ENCODE data around the gene SLC2A4. TPM values are rescaled to one million over a fixed set of nuclear protein-coding genes. Genes with fewer than 3 reads are reported as not detected.
A peak's percentile ranks its signal among the peaks of the same experiment; 100 is the strongest.

SLC2A4 gene
- total and polyA plus RNA-seq, 5 donors: 57.6 to 146 (median 102) TPM

GRCh38 chr17:7293159-7293558 lies 11.6 kb downstream of the SLC2A4 start:
- DNase-seq (peak in 2 of 3 donors; percentile 41 to 57), ATAC-seq (no peak)
- no peak overlapping the region for H3K4me3 ChIP-seq (ENCODE audit: low read length)
- H3K27ac ChIP-seq (ENCODE audit: low read length): no peak overlapping the region
- intact Hi-C loops (cut with DNase I): loop anchor here in 1 of 4 donors (10.0 kb wide), 1 partner anchor 52 kb away; no protein-coding TSS in a partner anchor
- H3K4me1 ChIP-seq (ENCODE audit: control insufficient read depth, insufficient read depth, low read length): peaks cover 12% of the 10 kb centered on the region
- no peaks in the 10 kb centered on the region for H3K27me3 ChIP-seq (ENCODE audit: control insufficient read depth, insufficient read depth)
- no peaks in the 10 kb centered on the region for H3K9me3 ChIP-seq (ENCODE audit: control insufficient read depth, low read length)
- WGBS: 72% methylated on average over 11 of the region's 11 CpGs

GRCh38 chr17:7293816-7294613 lies 12.5 kb downstream of the SLC2A4 start:
- Histone ChIP-seq H3K4me1 (ENCODE audit: control insufficient read depth, insufficient read depth, low read length) (peaks cover 12% of the 10 kb centered on the region), H3K9me3 (ENCODE audit: control insufficient read depth, low read length) (no peaks in the 10 kb centered on the region), H3K4me3 (ENCODE audit: low read length) (peak overlapping the region; percentile 34), H3K27ac (ENCODE audit: low read length) (no peak overlapping the region), H3K27me3 (ENCODE audit: control insufficient read depth, insufficient read depth) (no peaks in the 10 kb centered on the region)
- DNase-seq: peak in 2 of 3 donors; percentile 54 to 78
- intact Hi-C loops (cut with DNase I): loop anchor here in 1 of 4 donors (10.0 kb wide), 1 partner anchor 51 kb away; no protein-coding TSS in a partner anchor
- no peak for ATAC-seq
- 6% methylated on average over 74 of the region's 75 CpGs for WGBS

- peak; percentile 39 to 49 for ATAC-seq
- H3K4me1 ChIP-seq (ENCODE audit: control insufficient read depth, insufficient read depth, low read length): peaks cover 12% of the 10 kb centered on the region
- no peak within 1 kb of the TSS for H3K27ac ChIP-seq (ENCODE audit: low read length)
Observed at GRCh38 chr17:7294614-7295153, 13.2 kb downstream of the SLC2A4 start, which contains the start of gene YBX2. Gene YBX2 (minus strand): TSS chr17:7294639. CDS start chr17:7294500, 139 bp downstream.

GRCh38 chr17:7295230-7296180 lies 14.0 kb downstream of the SLC2A4 start:
- H3K9me3 ChIP-seq (ENCODE audit: control insufficient read depth, low read length): no peaks in the 10 kb centered on the region
- peak in 1 of 3 donors; percentile 29 for DNase-seq
- H3K27me3 ChIP-seq (ENCODE audit: control insufficient read depth, insufficient read depth): no peaks in the 10 kb centered on the region
- 59% methylated on average over 42 of the region's 42 CpGs for WGBS
- intact Hi-C loops (cut with DNase I): loop anchor here (1.0 to 10.0 kb wide), 3 partner anchors 15 to 49 kb away; partner anchors contain the start of gene SLC2A4 (in 2 of the 4)
- no peak for ATAC-seq
- H3K4me1 ChIP-seq (ENCODE audit: control insufficient read depth, insufficient read depth, low read length): peaks cover 12% of the 10 kb centered on the region
- no peak overlapping the region for H3K4me3 ChIP-seq (ENCODE audit: low read length)
- peak overlapping the region; percentile 71 for H3K27ac ChIP-seq (ENCODE audit: low read length)

More at GRCh38 chr17:7294614-7295153, 13.2 kb downstream of the SLC2A4 start, which contains the start of gene YBX2:
- WGBS: 3% methylated on average over 57 of the region's 57 CpGs
- H3K9me3 ChIP-seq (ENCODE audit: control insufficient read depth, low read length): no peaks in the 10 kb centered on the region
- peak; percentile 65 to 90 (median 83) for DNase-seq
- H3K27me3 ChIP-seq (ENCODE audit: control insufficient read depth, insufficient read depth): no peaks in the 10 kb centered on the region
- peak within 1 kb of the TSS; percentile 34 for H3K4me3 ChIP-seq (ENCODE audit: low read length)
- intact Hi-C loops (cut with DNase I): loop anchor here in 1 of 4 donors (10.0 kb wide), 1 partner anchor 50 kb away; no protein-coding TSS in a partner anchor

GRCh38 chr17:7296189-7296861 lies 14.8 kb downstream of the SLC2A4 start:
- Histone ChIP-seq H3K4me3 (ENCODE audit: low read length) (no peak overlapping the region), H3K4me1 (ENCODE audit: control insufficient read depth, insufficient read depth, low read length) (peaks cover 12% of the 10 kb centered on the region), H3K27ac (ENCODE audit: low read length) (peak overlapping the region; percentile 71), H3K9me3 (ENCODE audit: control insufficient read depth, low read length) (no peaks in the 10 kb centered on the region), H3K27me3 (ENCODE audit: control insufficient read depth, insufficient read depth) (no peaks in the 10 kb centered on the region)
- WGBS: 3% methylated on average over 51 of the region's 51 CpGs
- ATAC-seq: peak; percentile 83 to 84
- DNase-seq: peak; percentile 86 to 95 (median 94)
- intact Hi-C loops (cut with DNase I): loop anchor here (1.0 to 10.0 kb wide), 3 partner anchors 16 to 48 kb away; partner anchors contain the start of gene SLC2A4 (in 2 of the 4)

GRCh38 chr17:7304179-7304578 lies 22.7 kb downstream of the SLC2A4 start:
- ATAC-seq: no peak

GRCh38 chr17:7306911-7307685 lies 25.6 kb downstream of the SLC2A4 start, which contains the start of gene EIF5A:
Gene EIF5A (plus strand): TSS chr17:7307628. CDS start chr17:7309636, 2,008 bp downstream.
- WGBS: under 1% methylated on average over 64 of the region's 64 CpGs
- DNase-seq (peak; percentile 100), ATAC-seq (peak; percentile 94 to 96)
- Histone ChIP-seq H3K4me3 (ENCODE audit: low read length) (peak within 1 kb of the TSS; percentile 83), H3K4me1 (ENCODE audit: control insufficient read depth, insufficient read depth, low read length) (peaks cover 3% of the 10 kb centered on the region), H3K9me3 (ENCODE audit: control insufficient read depth, low read length) (no peaks in the 10 kb centered on the region), H3K27ac (ENCODE audit: low read length) (peak within 1 kb of the TSS; percentile 89), H3K27me3 (ENCODE audit: control insufficient read depth, insufficient read depth) (no peaks in the 10 kb centered on the region)
- intact Hi-C loops (cut with DNase I): no loop called here

More at GRCh38 chr17:7304179-7304578, 22.7 kb downstream of the SLC2A4 start:
- Histone ChIP-seq H3K27ac (ENCODE audit: low read length) (no peak overlapping the region), H3K4me3 (ENCODE audit: low read length) (no peak overlapping the region), H3K27me3 (ENCODE audit: control insufficient read depth, insufficient read depth) (no peaks in the 10 kb centered on the region), H3K4me1 (ENCODE audit: control insufficient read depth, insufficient read depth, low read length) (peaks cover 3% of the 10 kb centered on the region), H3K9me3 (ENCODE audit: control insufficient read depth, low read length) (no peaks in the 10 kb centered on the region)
- WGBS: 96% methylated on average over 7 of the region's 7 CpGs
- intact Hi-C loops (cut with DNase I): no loop called here
- peak in 1 of 3 donors; percentile 17 for DNase-seq

- Histone ChIP-seq H3K27ac (ENCODE audit: low read length) (peak overlapping the region; percentile 89), H3K4me3 (ENCODE audit: low read length) (peak overlapping the region; percentile 83), H3K27me3 (ENCODE audit: control insufficient read depth, insufficient read depth) (no peaks in the 10 kb centered on the region), H3K9me3 (ENCODE audit: control insufficient read depth, low read length) (no peaks in the 10 kb centered on the region), H3K4me1 (ENCODE audit: control insufficient read depth, insufficient read depth, low read length) (peaks cover 3% of the 10 kb centered on the region)
- peak; percentile 70 to 88 (median 85) for DNase-seq
- WGBS: under 1% methylated on average over 104 of the region's 104 CpGs
- intact Hi-C loops (cut with DNase I): no loop called here
- peak; percentile 21 to 22 for ATAC-seq
Observed at GRCh38 chr17:7307686-7308624, 26.4 kb downstream of the SLC2A4 start.

Data from right cardiac atrium (tissue), 5 donors.